ENCODE data around the gene PTPRQ.

DNA sequence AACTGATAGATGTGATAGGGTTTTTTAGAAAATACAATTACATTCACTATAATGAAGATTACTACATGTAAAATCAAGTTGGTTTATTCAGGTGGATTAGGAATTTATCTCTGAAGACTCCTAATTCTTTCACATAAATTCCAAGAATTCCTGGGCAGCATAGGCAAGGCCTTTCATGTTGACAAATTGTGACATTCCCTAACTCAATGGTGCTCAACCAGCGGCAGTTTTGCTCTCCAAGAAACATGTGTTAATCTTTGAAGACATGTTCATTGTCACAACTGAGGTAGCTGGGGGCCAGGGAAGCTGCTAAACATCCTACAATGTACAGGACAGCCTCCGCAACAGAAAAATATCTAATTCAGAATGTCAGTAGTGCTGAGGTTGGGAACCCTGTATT, 46.3 kb downstream of the PTPRQ start:
- TF ChIP-seq CREB1 (CRISPR knock-in tag; IDR thresholded peaks at IDR 0.05) (no peak), TP53 (CRISPR knock-in tag; IDR thresholded peaks at IDR 0.05) (no peak), ZNF263 (CRISPR knock-in tag; IDR thresholded peaks at IDR 0.05; ENCODE audit: low read depth) (no peak), ZNF317 (CRISPR knock-in tag; IDR thresholded peaks at IDR 0.05; ENCODE audit: borderline replicate concordance, low read depth) (no peak), MYBL2 (CRISPR knock-in tag; IDR thresholded peaks at IDR 0.05) (no peak), OVOL2 (CRISPR knock-in tag; IDR thresholded peaks at IDR 0.05; ENCODE audit: borderline replicate concordance) (no peak), RELA (CRISPR knock-in tag; IDR thresholded peaks at IDR 0.05; ENCODE audit: borderline replicate concordance) (no peak), ELF4 (CRISPR knock-in tag; IDR thresholded peaks at IDR 0.05; ENCODE audit: low read depth) (no peak), SMAD4 (CRISPR knock-in tag; IDR thresholded peaks at IDR 0.05) (no peak)
- TF ChIP-seq, protein P1, sequence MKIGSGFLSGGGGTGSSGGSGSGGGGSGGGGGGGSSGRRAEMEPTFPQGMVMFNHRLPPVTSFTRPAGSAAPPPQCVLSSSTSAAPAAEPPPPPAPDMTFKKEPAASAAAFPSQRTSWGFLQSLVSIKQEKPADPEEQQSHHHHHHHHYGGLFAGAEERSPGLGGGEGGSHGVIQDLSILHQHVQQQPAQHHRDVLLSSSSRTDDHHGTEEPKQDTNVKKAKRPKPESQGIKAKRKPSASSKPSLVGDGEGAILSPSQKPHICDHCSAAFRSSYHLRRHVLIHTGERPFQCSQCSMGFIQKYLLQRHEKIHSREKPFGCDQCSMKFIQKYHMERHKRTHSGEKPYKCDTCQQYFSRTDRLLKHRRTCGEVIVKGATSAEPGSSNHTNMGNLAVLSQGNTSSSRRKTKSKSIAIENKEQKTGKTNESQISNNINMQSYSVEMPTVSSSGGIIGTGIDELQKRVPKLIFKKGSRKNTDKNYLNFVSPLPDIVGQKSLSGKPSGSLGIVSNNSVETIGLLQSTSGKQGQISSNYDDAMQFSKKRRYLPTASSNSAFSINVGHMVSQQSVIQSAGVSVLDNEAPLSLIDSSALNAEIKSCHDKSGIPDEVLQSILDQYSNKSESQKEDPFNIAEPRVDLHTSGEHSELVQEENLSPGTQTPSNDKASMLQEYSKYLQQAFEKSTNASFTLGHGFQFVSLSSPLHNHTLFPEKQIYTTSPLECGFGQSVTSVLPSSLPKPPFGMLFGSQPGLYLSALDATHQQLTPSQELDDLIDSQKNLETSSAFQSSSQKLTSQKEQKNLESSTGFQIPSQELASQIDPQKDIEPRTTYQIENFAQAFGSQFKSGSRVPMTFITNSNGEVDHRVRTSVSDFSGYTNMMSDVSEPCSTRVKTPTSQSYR (CRISPR knock-in tag; IDR thresholded peaks at IDR 0.05) = no peak
- TF ChIP-seq, protein P2, sequence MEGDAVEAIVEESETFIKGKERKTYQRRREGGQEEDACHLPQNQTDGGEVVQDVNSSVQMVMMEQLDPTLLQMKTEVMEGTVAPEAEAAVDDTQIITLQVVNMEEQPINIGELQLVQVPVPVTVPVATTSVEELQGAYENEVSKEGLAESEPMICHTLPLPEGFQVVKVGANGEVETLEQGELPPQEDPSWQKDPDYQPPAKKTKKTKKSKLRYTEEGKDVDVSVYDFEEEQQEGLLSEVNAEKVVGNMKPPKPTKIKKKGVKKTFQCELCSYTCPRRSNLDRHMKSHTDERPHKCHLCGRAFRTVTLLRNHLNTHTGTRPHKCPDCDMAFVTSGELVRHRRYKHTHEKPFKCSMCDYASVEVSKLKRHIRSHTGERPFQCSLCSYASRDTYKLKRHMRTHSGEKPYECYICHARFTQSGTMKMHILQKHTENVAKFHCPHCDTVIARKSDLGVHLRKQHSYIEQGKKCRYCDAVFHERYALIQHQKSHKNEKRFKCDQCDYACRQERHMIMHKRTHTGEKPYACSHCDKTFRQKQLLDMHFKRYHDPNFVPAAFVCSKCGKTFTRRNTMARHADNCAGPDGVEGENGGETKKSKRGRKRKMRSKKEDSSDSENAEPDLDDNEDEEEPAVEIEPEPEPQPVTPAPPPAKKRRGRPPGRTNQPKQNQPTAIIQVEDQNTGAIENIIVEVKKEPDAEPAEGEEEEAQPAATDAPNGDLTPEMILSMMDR (IDR thresholded peaks at IDR 0.05) = no peak
- TF ChIP-seq, protein P3, sequence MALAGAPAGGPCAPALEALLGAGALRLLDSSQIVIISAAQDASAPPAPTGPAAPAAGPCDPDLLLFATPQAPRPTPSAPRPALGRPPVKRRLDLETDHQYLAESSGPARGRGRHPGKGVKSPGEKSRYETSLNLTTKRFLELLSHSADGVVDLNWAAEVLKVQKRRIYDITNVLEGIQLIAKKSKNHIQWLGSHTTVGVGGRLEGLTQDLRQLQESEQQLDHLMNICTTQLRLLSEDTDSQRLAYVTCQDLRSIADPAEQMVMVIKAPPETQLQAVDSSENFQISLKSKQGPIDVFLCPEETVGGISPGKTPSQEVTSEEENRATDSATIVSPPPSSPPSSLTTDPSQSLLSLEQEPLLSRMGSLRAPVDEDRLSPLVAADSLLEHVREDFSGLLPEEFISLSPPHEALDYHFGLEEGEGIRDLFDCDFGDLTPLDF (CRISPR knock-in tag; IDR thresholded peaks at IDR 0.05) = no peak
